Neural crest cell (in vitro differentiated cells): Measurements from ENCODE around the gene ATAT1. TPM values are rescaled to one million over a fixed set of nuclear protein-coding genes. Genes with fewer than 3 reads are reported as not detected.

ENCODE experiments used
- DNase-seq: peaks from one replicate; pipeline ENCODE4 v3.0.0; 2021; ENCODE audit warnings: low read depth, mixed read lengths, low spot score
- H3K27ac Mint-ChIP-seq: one replicate; pipeline ENCODE4 v1.8.0; 2021; ENCODE audit warnings: mild to moderate bottlenecking, mixed read lengths; ENCODE audit not compliant: unreplicated experiment
- H3K27me3 Mint-ChIP-seq: 2 replicates; pipeline ENCODE4 v1.8.0; 2021; ENCODE audit warnings: low read depth, mild to moderate bottlenecking, mixed read lengths
- H3K36me3 Mint-ChIP-seq: 2 replicates; pipeline ENCODE4 v1.8.0; 2021; ENCODE audit warnings: low read depth, mild to moderate bottlenecking, mixed read lengths
- H3K4me1 Mint-ChIP-seq: 2 replicates; pipeline ENCODE4 v1.8.0; 2021; ENCODE audit warnings: mixed read lengths
- H3K4me3 Mint-ChIP-seq: one replicate; pipeline ENCODE4 v1.8.0; 2021; ENCODE audit warnings: mild to moderate bottlenecking, mixed read lengths
- H3K9me3 Mint-ChIP-seq: 2 replicates; pipeline ENCODE4 v1.8.0; 2021; ENCODE audit warnings: mixed read lengths
- total RNA-seq: library from RNA; stranded (reverse); gene quantifications from 2 replicates; pipeline ENCODE4 v1.2.1, GENCODE V29; 2021
- TF ChIP-seq, protein P1 (sequence below): fragments of 200-600 bp; sonication (generic); conservative IDR thresholded peaks from 2 replicates; pipeline ENCODE4 v1.5.0; 2021; ENCODE audit warnings: antibody characterized with exemption, mild to moderate bottlenecking

The ATAT1 gene
- total RNA-seq, 1 donor from 2014 or later, result 58.2 TPM

DNA sequence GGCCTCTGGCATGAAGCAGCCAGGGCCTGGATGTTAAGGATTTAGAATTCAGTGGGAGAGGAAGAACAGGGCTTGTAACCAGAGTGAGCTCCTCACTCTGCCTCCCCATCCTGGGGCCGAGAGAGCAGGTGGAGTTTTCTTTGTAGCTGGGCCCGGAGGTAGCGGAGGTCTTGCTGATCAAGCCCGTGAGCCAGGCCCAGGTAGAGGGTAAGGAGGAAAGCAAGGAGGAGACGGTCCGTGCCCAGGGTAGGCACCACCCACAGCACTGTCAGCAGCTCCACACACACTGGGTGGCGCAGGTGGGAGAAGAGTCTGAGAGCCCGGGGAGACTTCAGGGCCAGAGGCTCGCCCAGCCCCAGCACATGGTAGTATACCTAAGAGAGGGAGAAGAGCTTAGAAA lies 61.9 kb downstream of the ATAT1 start:
- H3K27ac Mint-ChIP-seq, result no peak overlapping the region
- H3K4me1 Mint-ChIP-seq, result peaks cover 72% of the 10 kb centered on the region
- TF ChIP-seq, protein P1, sequence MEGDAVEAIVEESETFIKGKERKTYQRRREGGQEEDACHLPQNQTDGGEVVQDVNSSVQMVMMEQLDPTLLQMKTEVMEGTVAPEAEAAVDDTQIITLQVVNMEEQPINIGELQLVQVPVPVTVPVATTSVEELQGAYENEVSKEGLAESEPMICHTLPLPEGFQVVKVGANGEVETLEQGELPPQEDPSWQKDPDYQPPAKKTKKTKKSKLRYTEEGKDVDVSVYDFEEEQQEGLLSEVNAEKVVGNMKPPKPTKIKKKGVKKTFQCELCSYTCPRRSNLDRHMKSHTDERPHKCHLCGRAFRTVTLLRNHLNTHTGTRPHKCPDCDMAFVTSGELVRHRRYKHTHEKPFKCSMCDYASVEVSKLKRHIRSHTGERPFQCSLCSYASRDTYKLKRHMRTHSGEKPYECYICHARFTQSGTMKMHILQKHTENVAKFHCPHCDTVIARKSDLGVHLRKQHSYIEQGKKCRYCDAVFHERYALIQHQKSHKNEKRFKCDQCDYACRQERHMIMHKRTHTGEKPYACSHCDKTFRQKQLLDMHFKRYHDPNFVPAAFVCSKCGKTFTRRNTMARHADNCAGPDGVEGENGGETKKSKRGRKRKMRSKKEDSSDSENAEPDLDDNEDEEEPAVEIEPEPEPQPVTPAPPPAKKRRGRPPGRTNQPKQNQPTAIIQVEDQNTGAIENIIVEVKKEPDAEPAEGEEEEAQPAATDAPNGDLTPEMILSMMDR, result no peak
- H3K9me3 Mint-ChIP-seq, result no peaks in the 10 kb centered on the region
- DNase-seq, result no peak
- H3K36me3 Mint-ChIP-seq, result no peaks in the 10 kb centered on the region
- no peaks in the 10 kb centered on the region for H3K27me3 Mint-ChIP-seq
- H3K4me3 Mint-ChIP-seq, result peak overlapping the region; percentile 96

- Mint-ChIP-seq H3K27me3 (no peaks in the 10 kb centered on the region), H3K36me3 (no peaks in the 10 kb centered on the region), H3K27ac (peak overlapping the region; percentile 60), H3K4me3 (peak overlapping the region; percentile 96), H3K4me1 (peaks cover 65% of the 10 kb centered on the region), H3K9me3 (no peaks in the 10 kb centered on the region)
- no peak for DNase-seq
- TF ChIP-seq, protein P1, result no peak
These were observed 62.6 kb downstream of the ATAT1 start for GRCh38 chr6:30689022-30689865.

DNA sequence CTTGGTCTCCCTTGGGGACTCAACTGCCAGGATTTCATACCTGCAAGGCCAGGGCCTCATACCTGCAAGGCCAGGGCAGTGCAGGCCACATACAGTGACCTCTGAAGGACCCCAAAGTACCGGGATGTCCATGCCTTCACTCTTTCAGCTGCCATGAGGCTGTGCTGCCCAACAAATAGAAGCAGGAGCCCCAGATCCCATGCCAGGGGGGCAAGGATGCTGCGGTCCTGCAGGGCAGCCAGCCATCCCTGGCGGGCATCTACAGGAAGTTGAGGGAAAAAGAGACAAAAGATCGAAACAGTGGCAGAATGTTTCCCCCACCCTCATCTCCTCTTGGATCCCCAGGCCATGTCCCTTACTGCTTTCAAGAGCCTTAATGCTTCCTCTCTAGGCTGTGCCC lies 63.3 kb downstream of the ATAT1 start:
- Mint-ChIP-seq H3K27me3 (no peaks in the 10 kb centered on the region), H3K4me1 (peaks cover 61% of the 10 kb centered on the region)

DNA sequence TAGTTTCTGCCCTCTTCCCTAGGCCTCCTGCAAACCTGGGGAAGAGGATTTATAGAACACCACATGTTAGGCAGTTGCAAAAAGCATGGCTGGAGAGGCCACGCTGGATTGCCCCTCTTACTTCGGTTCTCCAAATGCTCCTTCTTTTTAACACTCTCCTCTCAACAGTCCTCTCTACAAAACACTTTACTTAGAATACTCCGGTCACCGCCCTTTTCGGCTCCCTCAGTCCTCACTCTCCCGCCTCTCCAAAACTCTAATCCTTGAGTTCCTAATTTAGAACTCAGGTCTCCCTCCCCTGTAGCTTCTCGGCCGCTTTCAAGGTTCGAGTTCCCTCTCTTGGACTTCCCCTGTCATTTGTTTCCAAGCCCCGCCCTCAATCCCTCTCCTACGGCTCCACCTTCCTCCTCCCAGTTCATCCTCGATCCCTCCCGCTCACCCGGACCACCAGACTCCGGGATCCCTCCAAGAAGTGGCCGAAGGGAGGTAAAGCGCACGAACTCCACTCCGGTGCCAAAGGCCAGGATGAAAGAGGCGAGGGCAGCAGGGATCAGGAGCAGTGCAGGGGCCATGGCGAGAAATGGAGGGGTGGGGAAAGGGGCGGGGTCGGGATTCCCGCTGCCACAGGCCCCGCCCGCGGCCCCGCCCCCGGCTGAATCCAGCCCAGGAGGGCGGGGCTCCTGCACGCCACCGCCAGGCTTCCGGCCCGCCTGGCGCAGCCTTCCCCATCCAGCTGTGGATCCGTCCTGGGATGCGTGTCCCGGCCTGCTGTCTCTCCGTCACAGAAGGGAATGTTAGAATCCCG lies 63.9 kb downstream of the ATAT1 start, which contains the start of gene NRM:
TSS of gene NRM (minus strand) at position 582 of the 805 bp plus-strand sequence. CDS start at position 572, 10 bp downstream.
- Mint-ChIP-seq H3K4me3 (peak within 1 kb of the TSS; percentile 96), H3K4me1 (peaks cover 55% of the 10 kb centered on the region), H3K27ac (peak within 1 kb of the TSS; percentile 96), H3K36me3 (no peaks in the 10 kb centered on the region), H3K27me3 (no peaks in the 10 kb centered on the region), H3K9me3 (peaks cover 2% of the 10 kb centered on the region)
- TF ChIP-seq, protein P1, result no peak
- peak; percentile 75 for DNase-seq

More for the DNA sequence above, 63.3 kb downstream of the ATAT1 start:
- DNase-seq, result no peak
- TF ChIP-seq, protein P1, result no peak
- Mint-ChIP-seq H3K27ac (peak overlapping the region; percentile 96), H3K36me3 (no peaks in the 10 kb centered on the region), H3K9me3 (peaks cover 1% of the 10 kb centered on the region), H3K4me3 (peak overlapping the region; percentile 96)

GRCh38 chr6:30691208-30691847 lies 64.7 kb downstream of the ATAT1 start:
- Mint-ChIP-seq H3K36me3 (no peaks in the 10 kb centered on the region), H3K4me1 (peaks cover 47% of the 10 kb centered on the region), H3K27me3 (no peaks in the 10 kb centered on the region), H3K27ac (peak overlapping the region; percentile 73), H3K4me3 (peak overlapping the region; percentile 86), H3K9me3 (peaks cover 2% of the 10 kb centered on the region)
- DNase-seq, result no peak
- TF ChIP-seq, protein P1, result no peak
